ENCODE data around the gene ZCCHC9.

ZCCHC9 gene

GRCh38 chr5:81359881-81360280, 58.5 kb downstream of the ZCCHC9 start:
- DNase-seq, result no peak

- no peak for DNase-seq
These were observed 59.3 kb downstream of the ZCCHC9 start for GRCh38 chr5:81360640-81361039.

- DNase-seq, result no peak
These were observed 60.2 kb downstream of the ZCCHC9 start for GRCh38 chr5:81361600-81361999.
